ENCODE results near the gene KCNH4.

- no peak for TF ChIP-seq POLR2A (IDR thresholded peaks at IDR 0.05)
- TF ChIP-seq CTCF (IDR thresholded peaks at IDR 0.05) = no peak
Observed at GRCh38 chr17:42191275-42191608, 10.3 kb upstream of the KCNH4 start.

All from Peyer's patch (tissue), 4 donors.